GM12873 (cell line): Measurements from ENCODE around the gene ACKR3.

Source experiments
- TF ChIP-seq, protein P1 (sequence below): IDR thresholded peaks from 2 replicates; pipeline ENCODE4 v1.5.1; 2012; ENCODE audit warnings: low read depth, mild to moderate bottlenecking, moderate library complexity, low read length, control low read depth; ENCODE audit not compliant: insufficient read depth; ENCODE audit errors: missing control alignments

Gene ACKR3

GRCh38 chr2:236571145-236571544, 1.5 kb downstream of the ACKR3 start:
- TF ChIP-seq, protein P1, sequence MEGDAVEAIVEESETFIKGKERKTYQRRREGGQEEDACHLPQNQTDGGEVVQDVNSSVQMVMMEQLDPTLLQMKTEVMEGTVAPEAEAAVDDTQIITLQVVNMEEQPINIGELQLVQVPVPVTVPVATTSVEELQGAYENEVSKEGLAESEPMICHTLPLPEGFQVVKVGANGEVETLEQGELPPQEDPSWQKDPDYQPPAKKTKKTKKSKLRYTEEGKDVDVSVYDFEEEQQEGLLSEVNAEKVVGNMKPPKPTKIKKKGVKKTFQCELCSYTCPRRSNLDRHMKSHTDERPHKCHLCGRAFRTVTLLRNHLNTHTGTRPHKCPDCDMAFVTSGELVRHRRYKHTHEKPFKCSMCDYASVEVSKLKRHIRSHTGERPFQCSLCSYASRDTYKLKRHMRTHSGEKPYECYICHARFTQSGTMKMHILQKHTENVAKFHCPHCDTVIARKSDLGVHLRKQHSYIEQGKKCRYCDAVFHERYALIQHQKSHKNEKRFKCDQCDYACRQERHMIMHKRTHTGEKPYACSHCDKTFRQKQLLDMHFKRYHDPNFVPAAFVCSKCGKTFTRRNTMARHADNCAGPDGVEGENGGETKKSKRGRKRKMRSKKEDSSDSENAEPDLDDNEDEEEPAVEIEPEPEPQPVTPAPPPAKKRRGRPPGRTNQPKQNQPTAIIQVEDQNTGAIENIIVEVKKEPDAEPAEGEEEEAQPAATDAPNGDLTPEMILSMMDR, result no peak

GRCh38 chr2:236572482-236572881, 2.9 kb downstream of the ACKR3 start:
- TF ChIP-seq, protein P1, result no peak

GRCh38 chr2:236573066-236573929, 3.7 kb downstream of the ACKR3 start:
- TF ChIP-seq, protein P1, result no peak

- TF ChIP-seq, protein P1, result no peak
Measured at GRCh38 chr2:236574000-236574399, 4.4 kb downstream of the ACKR3 start.

DNA sequence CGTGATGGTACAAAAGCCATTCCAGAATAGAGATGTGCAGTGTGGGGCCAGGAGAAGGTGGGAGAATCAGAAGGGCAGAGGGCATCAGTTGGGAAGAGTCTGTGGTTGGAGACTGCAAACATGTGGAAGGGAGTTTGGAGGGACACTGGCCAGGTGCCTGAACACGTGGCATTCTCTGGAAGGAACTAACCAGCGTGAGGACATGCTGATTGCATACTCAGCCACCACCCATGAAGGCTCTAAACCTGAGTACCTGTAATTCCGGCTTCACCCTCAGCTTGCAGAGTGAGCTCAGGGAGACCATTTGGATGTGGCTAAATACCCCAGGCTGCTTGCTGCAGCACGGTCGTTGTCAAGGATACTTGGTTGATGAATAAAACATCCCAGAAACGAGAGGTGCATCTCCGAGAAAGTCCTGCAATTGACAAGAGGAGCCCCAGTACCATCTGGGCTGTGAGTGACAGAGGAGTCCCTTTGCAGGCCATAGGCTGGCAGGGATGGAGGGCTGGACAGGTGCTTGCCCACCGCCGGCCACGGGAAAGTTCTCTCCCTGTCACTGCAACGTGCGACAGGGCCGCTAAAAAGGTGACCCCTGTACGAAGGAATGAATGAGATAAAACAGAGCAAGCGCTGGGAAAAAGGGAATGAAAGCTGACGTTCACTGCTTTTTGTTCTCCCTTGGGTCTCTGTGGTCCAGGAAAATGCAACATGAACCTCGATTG, 5.0 kb downstream of the ACKR3 start:
- TF ChIP-seq, protein P1, result no peak

DNA sequence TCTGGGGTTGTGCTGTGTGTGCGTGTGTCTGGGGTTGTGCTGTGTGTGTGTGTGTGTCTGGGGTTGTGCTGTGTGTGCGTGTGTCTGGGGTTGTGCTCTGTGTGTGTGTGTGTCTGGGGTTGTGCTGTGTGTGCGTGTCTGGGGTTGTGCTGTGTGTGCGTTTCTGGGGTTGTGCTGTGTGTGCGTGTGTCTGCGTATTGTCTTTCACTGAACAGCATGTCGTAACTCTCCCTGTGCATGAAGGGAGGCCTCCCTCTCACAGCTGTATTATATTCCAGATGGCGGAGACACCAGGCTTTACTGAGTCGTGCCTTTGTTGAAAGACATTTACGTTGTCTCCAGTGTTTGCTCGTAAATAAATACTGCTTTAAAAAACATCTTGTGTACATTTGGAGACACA, 5.9 kb downstream of the ACKR3 start:
- TF ChIP-seq, protein P1, result no peak

DNA sequence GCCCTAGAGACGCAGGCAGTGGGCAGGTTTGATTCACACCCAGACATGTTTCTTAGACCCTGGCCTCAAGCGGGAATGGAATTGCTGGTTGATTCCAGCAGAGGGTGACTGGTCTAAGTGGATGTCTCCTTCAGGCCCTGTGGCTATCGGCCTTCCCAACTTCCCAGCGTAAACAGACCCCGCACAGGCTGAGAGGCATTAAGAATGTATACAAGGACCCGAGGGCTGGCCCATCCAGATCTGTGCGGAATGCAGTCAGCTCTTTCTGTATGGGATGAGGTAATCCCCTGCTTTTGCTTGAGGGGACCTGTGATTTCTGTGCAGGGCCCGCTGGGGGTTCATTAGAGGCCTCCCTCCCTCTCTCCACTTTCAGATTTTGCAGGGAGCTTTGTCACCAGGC, 6.5 kb downstream of the ACKR3 start:
- TF ChIP-seq, protein P1, result no peak
